GM23248 (cell line): ENCODE measurements around the gene OAF. TPM values are rescaled to one million over a fixed set of nuclear protein-coding genes. Genes with fewer than 3 reads are reported as not detected.

Experiments
- DNase-seq: peaks from one replicate; pipeline ENCODE4 v3.0.0-alpha.2; 2015
- H2AFZ ChIP-seq: fragments of 200-600 bp; sonication (generic); 2 replicates; pipeline ENCODE4 v1.6.1; 2016; ENCODE audit warnings: antibody characterized with exemption
- H3F3A ChIP-seq: fragments of 200-600 bp; sonication (generic); 2 replicates; pipeline ENCODE4 v1.6.1; 2016; ENCODE audit warnings: mild to moderate bottlenecking, antibody characterized with exemption, mixed run types; ENCODE audit not compliant: insufficient read depth
- H3K27ac ChIP-seq: fragments of 200-600 bp; sonication (generic); 2 replicates; pipeline ENCODE4 v1.5.1; 2016; ENCODE audit warnings: mild to moderate bottlenecking
- H3K27me3 ChIP-seq: fragments of 200-600 bp; sonication (generic); replicated peaks from 2 replicates; pipeline ENCODE4 v1.6.1; 2016; ENCODE audit warnings: mild to moderate bottlenecking; ENCODE audit not compliant: insufficient read depth
- H3K36me3 ChIP-seq: fragments of 200-600 bp; sonication (generic); 2 replicates; pipeline ENCODE4 v1.6.1; 2016; ENCODE audit warnings: low read depth, mild to moderate bottlenecking
- H3K4me1 ChIP-seq: fragments of 200-600 bp; sonication (generic); 2 replicates; pipeline ENCODE4 v1.6.1; 2016; ENCODE audit warnings: mild to moderate bottlenecking; ENCODE audit not compliant: insufficient read depth
- H3K4me2 ChIP-seq: fragments of 200-600 bp; sonication (generic); one replicate; pipeline ENCODE4 v1.6.1; 2016; ENCODE audit warnings: mild to moderate bottlenecking; ENCODE audit not compliant: unreplicated experiment
- H3K4me3 ChIP-seq: fragments of 200-600 bp; sonication (generic); 2 replicates; pipeline ENCODE4 v1.5.1; 2016; ENCODE audit warnings: mild to moderate bottlenecking
- H3K79me2 ChIP-seq: fragments of 200-600 bp; sonication (generic); 2 replicates; pipeline ENCODE4 v1.6.1; 2016; ENCODE audit warnings: mild to moderate bottlenecking; ENCODE audit not compliant: insufficient read depth
- H3K9ac ChIP-seq: fragments of 200-600 bp; sonication (generic); 2 replicates; pipeline ENCODE4 v1.6.1; 2016; ENCODE audit warnings: mild to moderate bottlenecking
- H3K9me2 ChIP-seq: fragments of 200-600 bp; sonication (generic); 2 replicates; pipeline ENCODE4 v1.6.1; 2016; ENCODE audit warnings: mixed run types, mild to moderate bottlenecking, moderate library complexity; ENCODE audit not compliant: insufficient read depth
- H3K9me3 ChIP-seq: fragments of 200-600 bp; sonication (generic); one replicate; pipeline ENCODE4 v1.6.1; 2017; ENCODE audit warnings: low read depth
- H4K20me1 ChIP-seq: fragments of 200-600 bp; sonication (generic); 2 replicates; pipeline ENCODE4 v1.6.0; 2016; ENCODE audit not compliant: insufficient read depth
- EZH2 ChIP-seq: fragments of 200-600 bp; sonication (generic); IDR thresholded peaks from 2 replicates; pipeline ENCODE4 v1.6.1; 2018; ENCODE audit warnings: antibody characterized with exemption, mild to moderate bottlenecking; ENCODE audit not compliant: insufficient read depth, poor library complexity, severe bottlenecking
- EZH2phosphoT487 ChIP-seq: fragments of 200-600 bp; sonication (generic); IDR thresholded peaks from 2 replicates; pipeline ENCODE4 v1.6.1; 2018; ENCODE audit warnings: antibody characterized with exemption, moderate library complexity, mild to moderate bottlenecking, low read depth; ENCODE audit not compliant: insufficient read depth
- WGBS, 2 experiments: methylation state at CpG; one replicate each; pipeline ENCODE4 v1.1.6; 2015 to 2017; ENCODE audit warnings: low lambda C conversion rate in 2 of 2, low coverage in 1 of 2; ENCODE audit errors: missing lambda C conversion rate in 2 of 2; 5-methylcytosine and 5-hydroxymethylcytosine counted together
- in situ Hi-C: fragments of 300-500 bp; cut with MboI; formaldehyde crosslinking; loops from 2 replicates; pipeline ENCODE4 v1.15.0; 2020
- polyA plus RNA-seq: library from polyadenylated mRNA; unstranded; fragments of >200 nt; fragmentation: Nextera tagmentation; extraction: Ambion mirVana; gene quantifications from 2 replicates; pipeline ENCODE4 v1.2.1, GENCODE V29; 2016
- total RNA-seq: library from RNA; depleted of rRNA; stranded (reverse); fragments of >200 nt; shearing (Covaris generic); gene quantifications from 2 replicates; pipeline ENCODE4 v1.2.3, GENCODE V29; 2014

The OAF gene
- total and polyA plus RNA-seq, 2 experiments from 2014 or later, result 80.0 to 116 TPM

- in situ Hi-C loops, result no loop called here
- Histone ChIP-seq H3K27me3 (no peaks in the 10 kb centered on the region), H3K9me2 (no peaks in the 10 kb centered on the region), H3K79me2 (peaks cover 87% of the 10 kb centered on the region), H3K9me3 (no peaks in the 10 kb centered on the region), H4K20me1 (no peaks in the 10 kb centered on the region), H3K4me2 (no peak overlapping the region), H3K4me1 (peaks cover 25% of the 10 kb centered on the region), H2AFZ (no peak overlapping the region), H3K27ac (no peak overlapping the region), H3K9ac (no peak overlapping the region), H3K4me3 (no peak overlapping the region), H3F3A (no peaks in the 10 kb centered on the region), H3K36me3 (no peaks in the 10 kb centered on the region)
- DNase-seq, result no peak
- WGBS, 2 experiments, result 93 to 94% methylated on average over 12 of the region's 12 CpGs
- TF ChIP-seq EZH2 (no peak), EZH2phosphoT487 (no peak)
These were observed 6.7 kb downstream of the OAF start for GRCh38 chr11:120217526-120217925.

GRCh38 chr11:120217941-120218694 lies 7.3 kb downstream of the OAF start:
- Histone ChIP-seq H3K4me2 (no peak overlapping the region), H3K9me3 (no peaks in the 10 kb centered on the region), H3K4me1 (peaks cover 19% of the 10 kb centered on the region), H3K27ac (no peak overlapping the region), H3K36me3 (no peaks in the 10 kb centered on the region), H3F3A (no peaks in the 10 kb centered on the region), H3K9ac (no peak overlapping the region), H2AFZ (no peak overlapping the region), H4K20me1 (no peaks in the 10 kb centered on the region), H3K9me2 (no peaks in the 10 kb centered on the region), H3K27me3 (no peaks in the 10 kb centered on the region), H3K4me3 (no peak overlapping the region), H3K79me2 (peaks cover 81% of the 10 kb centered on the region)
- no peak for DNase-seq
- TF ChIP-seq EZH2 (no peak), EZH2phosphoT487 (no peak)
- 50 to 70% methylated on average over 10 to 11 of the region's 12 CpGs for WGBS, 2 experiments
- in situ Hi-C loops, result no loop called here

DNA sequence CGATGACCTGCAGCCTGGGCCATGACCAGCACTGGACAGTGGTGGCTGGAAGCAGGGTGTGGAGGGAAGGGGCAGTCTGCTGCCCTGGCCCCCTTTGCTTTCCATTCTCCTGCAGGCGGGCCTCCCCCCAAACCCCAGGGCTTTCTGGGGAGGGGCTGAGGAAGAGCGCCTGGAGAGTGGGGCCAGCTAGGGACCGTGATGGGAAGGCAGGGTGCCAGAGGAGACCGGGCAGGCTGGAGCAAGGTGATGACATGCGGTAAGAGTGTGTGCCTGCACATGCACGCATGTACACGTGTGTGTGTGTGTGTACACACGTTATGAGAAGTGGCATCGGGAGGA lies 7.8 kb downstream of the OAF start:
- Histone ChIP-seq H3K4me1 (peaks cover 13% of the 10 kb centered on the region), H3F3A (no peaks in the 10 kb centered on the region), H2AFZ (no peak overlapping the region), H3K9me2 (no peaks in the 10 kb centered on the region), H3K79me2 (peaks cover 75% of the 10 kb centered on the region), H3K4me2 (no peak overlapping the region), H3K27me3 (no peaks in the 10 kb centered on the region), H4K20me1 (no peaks in the 10 kb centered on the region), H3K27ac (no peak overlapping the region), H3K36me3 (no peaks in the 10 kb centered on the region), H3K4me3 (no peak overlapping the region), H3K9me3 (no peaks in the 10 kb centered on the region), H3K9ac (no peak overlapping the region)
- DNase-seq, result no peak
- in situ Hi-C loops, result no loop called here
- TF ChIP-seq EZH2 (no peak), EZH2phosphoT487 (no peak)
- WGBS, 2 experiments, result 79 to 80% methylated on average over 10 of the region's 10 CpGs

DNA sequence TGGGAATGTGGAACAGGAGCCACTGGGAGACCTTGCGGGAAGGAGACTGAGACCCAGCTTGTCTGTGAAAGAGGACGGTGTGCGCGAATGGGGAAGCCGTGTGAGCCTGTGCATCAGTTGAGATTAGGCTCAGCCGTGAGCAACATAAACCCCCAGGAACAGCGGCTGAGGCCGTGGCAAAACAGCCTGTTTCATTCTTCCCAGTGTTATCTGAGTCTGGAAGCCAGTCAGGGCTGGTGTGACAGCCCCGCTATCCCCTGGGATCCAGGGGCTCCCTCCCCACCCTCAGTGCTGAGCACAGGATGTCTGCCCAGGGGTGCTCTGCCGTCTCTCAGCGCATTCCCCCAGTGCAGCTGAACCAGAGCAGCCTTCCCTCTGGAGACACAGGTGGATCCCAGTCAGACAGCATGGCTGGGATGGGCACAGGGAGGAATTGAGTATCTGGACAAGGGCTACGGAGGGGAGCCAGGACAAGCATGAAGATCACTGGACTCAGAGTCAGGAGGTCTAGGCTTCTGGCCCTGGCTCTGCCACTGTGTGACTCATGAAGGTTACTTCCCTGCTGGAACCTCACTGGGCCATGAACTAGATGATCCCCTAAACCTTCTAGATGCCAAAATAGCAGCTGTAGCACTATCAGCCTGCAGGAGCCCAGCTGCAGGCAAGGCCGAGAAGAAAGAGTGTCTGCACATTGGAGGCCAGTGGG lies 8.6 kb downstream of the OAF start:
- peaks cover 9% of the 10 kb centered on the region for H3K4me1 ChIP-seq
- WGBS, 2 experiments, result 78 to 82% methylated on average over 12 to 13 of the region's 13 CpGs
- no peaks in the 10 kb centered on the region for H3K9me2 ChIP-seq
- in situ Hi-C loops, result no loop called here
- H3F3A ChIP-seq, result no peaks in the 10 kb centered on the region
- H3K9me3 ChIP-seq, result no peaks in the 10 kb centered on the region
- no peaks in the 10 kb centered on the region for H4K20me1 ChIP-seq
- peaks cover 68% of the 10 kb centered on the region for H3K79me2 ChIP-seq
- H3K4me2 ChIP-seq, result no peak overlapping the region
- TF ChIP-seq EZH2phosphoT487, result no peak
- no peak overlapping the region for H3K9ac ChIP-seq
- no peak overlapping the region for H3K4me3 ChIP-seq
- H3K27me3 ChIP-seq, result no peaks in the 10 kb centered on the region
- no peak overlapping the region for H2AFZ ChIP-seq
- no peaks in the 10 kb centered on the region for H3K36me3 ChIP-seq
- peak; percentile 53 for DNase-seq
- H3K27ac ChIP-seq, result no peak overlapping the region
